CD4-positive, alpha-beta T cell treated with Interferon gamma for 1 hour (primary cell): ENCODE results near the gene TAS1R2.
"Not testable (repeated sequence)": the region's sequence is repeated elsewhere in the genome, so short reads cannot be mapped to it uniquely, and the experiment has no call there.

Source experiments
- DNase-seq: peaks from one replicate; pipeline ENCODE4 v3.0.0-alpha.2; 2020

Gene TAS1R2

DNA sequence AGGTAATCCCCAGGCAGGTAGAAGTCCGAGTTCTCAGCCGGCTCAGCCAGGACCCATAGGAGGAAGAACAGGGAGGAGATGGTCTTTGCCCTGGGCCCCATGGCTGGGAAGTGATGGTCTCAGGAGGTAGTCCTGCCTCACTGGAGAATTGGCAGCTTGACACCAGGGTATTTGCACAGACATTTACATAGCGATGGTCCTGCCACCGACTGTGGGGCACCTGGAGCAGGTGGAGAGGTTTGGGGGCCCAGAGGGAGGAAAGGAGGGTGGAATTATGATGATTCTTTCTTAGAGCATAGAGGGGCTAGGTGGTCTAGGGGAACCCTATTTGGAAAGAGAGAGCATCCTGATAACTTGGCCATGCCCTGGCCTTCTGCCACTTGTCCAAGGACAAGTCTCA is at the start of gene TAS1R2:
Gene TAS1R2 (minus strand): TSS at position 101 of the 400 bp plus-strand sequence. CDS start 0 bp downstream, at position 101.
- no peak for DNase-seq

DNA sequence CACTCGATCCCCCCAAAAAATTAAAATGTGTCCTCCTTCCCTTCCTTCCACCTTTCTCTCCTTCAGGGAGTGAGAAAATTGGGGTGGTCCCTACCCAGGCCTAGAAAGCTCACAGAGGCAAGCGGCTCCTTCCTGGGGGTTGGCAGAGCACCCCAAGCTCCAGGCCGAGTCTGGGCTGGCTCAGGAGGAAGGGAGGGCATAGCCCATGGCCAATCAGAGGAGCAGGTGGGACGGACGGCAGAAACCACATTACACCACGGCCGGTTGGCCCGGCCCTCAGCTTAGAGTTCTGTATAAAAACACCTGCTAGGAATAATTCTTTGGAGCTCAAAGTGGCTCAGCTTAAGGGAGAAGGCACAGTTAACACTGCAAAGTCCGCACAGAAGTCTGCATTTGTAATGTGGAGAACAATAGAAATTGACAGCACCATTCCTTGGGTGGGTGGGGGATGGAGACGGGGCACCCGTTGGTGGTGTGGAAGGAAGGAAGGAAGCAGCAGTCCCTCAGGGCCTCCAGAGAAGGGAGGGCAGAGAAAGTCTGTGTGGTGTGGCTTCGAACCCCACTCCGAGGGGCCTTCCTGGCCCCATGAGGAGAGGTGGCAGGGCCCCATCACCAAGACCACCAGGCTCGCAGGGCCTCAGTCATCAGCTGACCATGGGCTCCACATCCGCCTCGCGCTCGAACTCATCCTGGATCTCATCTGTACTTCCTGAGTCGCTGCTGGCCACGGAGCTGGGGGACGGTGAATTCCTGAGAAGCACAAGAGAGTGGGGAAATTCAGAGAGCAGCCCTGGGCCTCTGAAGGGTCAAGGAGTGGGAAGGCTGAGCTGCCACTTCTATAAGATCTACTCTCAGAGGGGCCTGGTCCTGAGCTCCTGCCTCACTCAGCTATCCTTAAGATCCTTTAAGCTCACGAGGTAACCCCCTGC is 48.7 kb upstream of the TAS1R2 start:
- peak; percentile 32 for DNase-seq

DNA sequence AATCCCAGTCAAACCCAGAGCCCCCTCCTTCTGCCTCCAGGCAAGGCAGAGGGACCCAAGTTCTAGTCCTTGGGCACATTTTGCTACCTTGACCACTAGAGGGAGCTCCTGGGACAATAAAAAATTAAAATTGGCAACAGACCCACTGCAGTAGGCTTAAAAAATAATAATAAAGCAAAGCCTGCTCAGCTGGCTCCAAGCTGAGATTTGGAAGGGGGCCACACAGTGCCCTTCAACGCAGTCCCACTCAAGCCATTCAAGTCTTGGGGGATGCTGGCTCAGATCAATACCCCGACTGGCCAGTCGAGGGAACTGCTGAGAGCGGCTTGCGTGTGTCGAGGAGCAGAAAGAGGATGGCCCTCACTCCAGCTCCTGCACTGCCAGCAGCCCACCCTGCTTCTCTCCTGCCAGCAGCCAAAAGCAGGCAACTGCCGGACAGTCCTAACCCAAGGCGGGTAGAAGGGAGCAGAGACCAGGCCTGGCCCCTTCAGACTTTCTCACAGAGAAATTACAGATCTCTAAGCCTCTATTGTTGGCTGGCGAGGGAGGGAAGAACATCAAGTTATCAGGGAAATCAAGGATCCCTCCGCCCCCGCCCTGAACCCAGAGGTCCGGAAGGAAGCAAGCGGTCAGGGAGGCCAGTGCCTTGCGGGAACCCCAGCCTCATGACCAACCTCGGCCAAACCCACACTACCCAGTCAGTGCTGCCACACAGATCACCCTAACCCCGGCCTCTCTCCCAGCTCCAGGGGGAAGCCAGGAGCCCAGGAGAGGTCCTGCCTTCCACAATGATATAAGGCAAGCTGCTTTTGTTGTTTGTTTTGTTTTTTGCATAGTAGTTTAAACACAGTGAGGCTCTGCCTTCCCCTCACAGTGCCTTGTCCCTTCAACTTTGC is 47.8 kb upstream of the TAS1R2 start:
- DNase-seq: peak; percentile 59

DNA sequence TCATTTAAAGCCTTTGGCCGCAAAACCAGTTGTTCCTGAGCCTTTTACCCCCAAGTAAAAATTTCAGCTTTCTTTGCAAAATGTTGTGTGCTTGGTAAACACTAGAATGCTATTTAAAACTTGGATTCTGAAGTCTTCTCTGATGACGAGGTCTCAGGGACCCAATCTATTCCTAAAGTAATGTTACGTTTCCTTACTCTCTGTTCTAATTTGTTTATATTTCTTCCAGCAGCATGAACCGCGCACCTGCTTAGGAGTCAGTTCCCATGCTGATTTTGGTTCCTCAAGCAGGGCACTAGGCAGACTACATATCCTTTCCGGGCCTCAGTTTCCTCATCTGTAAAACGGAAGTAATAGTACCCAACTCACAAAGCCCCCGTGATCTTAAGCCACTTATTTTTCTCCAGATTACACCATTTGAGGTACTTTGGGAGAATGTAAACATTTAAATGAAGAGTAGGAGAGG is 43.9 kb upstream of the TAS1R2 start:
- DNase-seq: no peak

DNA sequence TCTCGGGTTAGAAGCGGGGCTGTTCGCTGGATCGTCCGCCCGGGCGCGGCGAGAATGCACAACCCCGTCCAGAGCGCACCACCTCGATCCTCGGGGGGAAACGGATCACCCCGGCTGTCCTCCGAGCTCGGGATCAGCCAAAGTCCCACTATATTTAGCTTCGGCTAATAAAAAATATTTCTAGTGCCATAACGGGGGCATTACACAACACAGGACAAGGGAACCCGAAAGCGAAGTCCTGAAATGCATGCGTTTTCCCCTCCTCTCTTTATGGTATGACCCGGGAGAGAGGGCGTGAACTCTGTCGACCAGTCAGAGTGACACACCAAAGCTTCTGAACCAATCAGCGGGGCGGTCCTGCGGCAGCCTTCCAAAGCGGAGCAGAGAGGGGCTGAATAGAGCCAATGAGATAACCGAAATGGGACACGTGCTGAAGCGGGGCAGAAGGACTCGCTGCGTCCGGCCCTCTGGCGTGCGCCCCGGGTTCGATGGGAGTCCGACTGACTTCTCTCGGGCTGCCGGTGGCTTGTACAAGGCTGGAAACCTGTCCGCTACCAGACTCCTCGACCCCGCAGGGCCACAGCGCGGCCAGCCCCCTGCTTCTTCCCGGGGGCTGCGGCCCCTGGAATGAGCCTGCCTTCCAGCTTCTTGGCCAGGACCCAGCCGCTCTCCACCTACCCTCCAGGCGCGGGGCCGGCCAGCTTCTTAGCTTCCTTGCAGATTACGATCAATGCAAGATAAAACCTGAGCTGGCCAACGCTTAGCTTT is 43.2 kb upstream of the TAS1R2 start, which contains the start of gene ALDH4A1:
Gene ALDH4A1 (minus strand): TSS at position 33 of the 768 bp plus-strand sequence. CDS start 32 bp downstream, at position 1.
- peak; percentile 95 for DNase-seq

DNA sequence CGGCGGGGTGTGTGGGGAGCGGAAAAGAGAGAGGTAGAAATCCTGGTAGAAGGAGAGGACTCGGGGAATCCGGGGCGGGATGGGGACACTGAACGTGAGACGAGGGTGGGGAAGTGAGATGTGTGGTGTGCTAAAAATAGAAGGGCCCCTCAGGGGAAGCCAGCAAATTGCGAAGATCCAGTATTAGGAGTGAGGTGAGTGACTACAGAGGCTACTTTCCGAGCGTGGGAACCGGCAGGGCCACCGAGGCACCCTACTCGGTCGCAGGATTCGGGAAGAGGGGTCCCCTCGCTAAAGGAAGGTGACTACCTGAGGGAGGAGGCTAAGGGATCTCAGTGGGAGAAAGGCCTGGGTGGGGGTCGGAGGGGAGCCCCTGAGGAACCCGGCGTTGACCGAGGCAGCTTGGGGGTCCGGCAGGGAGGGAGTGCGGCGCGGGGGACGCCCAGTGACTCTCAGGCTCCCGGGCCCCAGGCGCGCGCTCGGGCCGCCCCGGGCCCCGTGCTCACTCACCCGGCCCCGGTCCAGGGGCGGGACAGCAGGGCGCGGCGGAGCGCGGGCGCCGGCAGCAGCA is 42.6 kb upstream of the TAS1R2 start:
- no peak for DNase-seq

DNA sequence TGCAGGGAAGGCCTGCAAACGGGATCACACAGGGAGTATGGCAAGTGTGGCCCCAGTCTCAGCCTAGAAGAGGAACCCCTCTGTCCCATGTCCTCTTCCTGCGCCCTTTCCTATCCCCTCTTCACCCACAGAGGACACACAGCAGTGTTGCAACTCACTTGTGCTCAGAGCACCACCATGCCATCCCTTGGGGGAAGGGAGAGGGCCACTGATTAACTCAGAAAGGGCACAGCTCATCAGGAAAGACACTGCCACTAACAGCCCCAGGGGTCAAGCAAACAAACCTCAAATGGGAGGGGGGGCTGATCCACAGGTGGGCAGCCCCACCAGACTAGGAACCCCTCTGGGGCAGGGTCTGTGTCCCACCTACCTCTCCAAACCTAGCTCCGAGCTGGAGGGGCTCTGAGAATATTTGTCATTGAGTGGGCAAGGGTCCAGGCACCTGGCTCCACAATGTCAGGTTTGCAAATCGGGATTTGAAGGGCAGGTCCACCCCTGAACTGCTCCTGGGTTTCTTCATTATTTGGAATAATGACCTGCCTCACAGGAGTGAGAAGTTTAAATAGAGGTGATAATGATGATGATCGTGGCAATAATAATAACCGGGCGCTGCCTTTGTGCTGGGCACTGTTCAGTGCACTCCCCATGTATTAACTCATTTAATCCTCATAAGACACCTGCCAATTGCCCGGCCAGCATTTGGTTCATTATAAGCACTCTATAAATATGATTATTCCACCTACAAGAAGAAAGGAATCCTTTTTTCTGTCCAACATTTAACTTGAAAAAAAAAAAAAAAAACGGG is 41.9 kb upstream of the TAS1R2 start:
- no peak for DNase-seq

DNA sequence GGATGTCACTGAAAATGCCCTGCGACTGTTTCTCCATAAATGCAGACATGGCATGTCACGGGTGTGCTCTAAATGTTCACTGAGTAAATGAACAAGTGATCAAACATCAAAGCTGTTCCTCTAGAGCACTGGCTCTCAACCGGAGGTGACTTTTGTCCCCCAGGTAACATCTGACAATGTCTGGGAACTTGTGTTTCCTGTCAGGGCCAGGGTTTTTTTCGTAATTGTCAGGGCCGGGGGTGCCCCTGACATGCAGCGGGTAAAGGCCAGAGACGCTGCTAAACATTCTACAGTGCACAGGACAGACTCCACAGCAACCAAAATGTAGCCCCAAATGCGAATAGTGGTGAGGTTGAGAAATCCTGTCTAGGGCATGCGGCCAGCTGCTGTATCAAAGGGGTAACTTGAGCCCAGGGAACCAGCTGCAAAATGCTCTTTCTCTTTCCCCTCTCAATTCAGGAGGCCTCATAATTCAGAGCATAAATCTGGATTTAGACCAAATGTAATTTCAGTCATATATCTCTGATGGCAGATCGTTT is 40.9 kb upstream of the TAS1R2 start:
- no peak for DNase-seq

DNA sequence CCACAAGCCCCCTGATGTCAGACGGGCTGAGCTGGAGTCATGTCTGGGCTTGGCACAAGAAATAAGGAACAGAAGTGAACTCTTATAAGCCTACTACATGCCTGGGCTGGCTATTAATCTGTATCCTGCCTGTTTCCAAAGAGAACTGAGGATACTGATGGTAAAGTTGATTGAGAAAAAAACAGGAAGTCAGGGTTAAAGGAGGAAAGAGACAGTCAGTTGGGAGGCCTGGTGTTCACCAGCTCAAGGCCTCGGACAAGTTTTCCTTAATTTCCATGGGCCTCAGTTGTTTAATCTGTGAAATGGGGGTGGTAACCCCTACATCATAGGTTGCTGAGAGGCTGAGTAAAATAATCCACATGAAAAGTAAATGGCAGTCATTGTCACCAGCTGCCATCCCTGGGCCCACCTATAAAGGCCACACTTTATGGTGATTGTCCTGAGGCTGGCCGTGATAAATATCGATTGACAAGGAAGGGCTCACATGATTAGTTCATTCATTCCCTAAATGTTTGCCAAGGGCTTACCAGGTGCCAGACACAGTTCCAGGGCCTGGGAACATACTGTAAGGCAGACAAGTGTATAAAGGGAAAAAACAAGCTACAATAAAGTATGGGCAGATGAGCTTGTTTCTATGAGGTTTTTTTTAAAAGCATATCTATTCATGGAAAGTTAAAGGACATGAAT is 40.0 kb upstream of the TAS1R2 start:
- no peak for DNase-seq

DNA sequence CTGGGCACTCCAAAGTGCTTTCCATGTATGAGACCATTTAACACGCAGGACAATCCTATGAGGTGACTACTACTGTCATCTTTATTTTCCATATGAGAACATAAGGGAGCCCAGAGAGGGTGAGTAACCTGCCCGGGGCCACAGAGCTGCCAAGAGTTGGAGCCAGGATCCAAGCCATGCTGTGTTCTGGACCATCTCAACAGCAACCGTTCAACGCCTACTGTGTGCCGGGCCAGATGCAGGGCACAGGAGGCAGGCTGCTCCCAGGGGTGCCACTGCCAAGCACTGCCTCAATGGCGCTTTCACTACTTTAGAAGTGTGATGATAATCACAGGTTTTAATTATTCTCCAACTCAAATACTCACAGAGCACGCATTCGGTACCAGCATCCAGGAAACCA is 39.1 kb upstream of the TAS1R2 start:
- no peak for DNase-seq

DNA sequence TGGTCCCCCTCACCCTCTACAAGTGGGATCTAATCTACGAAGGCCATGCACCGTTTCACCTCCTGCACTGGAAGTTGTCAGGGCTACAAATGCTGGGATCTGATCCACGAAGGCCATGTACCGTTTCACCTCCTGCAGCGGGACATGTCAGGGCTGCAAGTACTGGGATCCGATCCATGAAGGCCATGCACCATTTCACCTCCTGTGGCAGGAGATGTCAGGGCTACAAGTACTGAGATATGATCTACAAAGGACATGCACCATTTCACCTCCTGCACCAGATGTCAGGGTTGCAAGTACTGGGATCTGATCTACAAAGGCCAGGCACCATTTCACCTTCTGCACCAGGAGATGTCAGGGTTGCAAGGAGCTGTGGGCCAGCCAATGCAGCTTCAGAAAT is 35.9 kb upstream of the TAS1R2 start:
- DNase-seq: no peak

DNA sequence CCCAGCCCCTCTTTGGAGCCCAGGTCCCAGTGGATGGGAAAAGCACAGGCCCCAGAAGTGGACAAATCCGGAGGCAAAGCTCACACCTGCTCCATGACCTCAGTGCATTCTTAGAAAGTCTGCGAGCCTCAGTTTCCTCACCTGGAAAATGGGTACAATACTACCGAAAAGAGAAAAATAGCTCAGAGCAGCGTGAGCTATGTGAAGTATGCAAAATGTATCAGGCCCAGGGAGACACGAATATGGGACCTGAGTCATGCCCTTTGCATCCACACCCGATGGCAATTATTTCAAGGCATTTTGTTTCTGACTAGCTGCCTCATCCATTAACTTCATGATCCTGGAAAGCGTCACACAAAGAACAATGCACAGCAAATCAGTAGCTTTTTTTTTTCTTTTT is 33.7 kb upstream of the TAS1R2 start:
- DNase-seq: no peak

DNA sequence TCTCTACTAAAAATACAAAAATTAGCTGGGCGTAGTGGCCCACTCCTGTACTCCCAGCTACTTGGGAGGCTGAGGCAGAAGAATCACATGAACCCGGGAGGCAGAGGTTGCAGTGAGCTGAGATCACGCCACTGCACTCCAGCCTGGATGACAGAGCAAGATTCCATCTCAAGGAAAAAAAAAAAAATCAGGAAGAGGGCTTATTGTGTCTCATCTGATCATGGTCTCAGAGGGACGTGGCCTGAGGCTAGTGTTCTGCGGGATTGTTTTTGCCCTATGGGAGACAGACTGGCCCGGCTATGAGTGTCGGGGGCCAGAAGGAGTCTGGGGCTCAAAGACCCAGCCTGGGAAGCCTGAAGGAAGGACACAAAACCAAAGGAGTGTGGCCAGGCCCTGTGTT is 32.4 kb upstream of the TAS1R2 start:
- not testable (repeated sequence) for DNase-seq

DNA sequence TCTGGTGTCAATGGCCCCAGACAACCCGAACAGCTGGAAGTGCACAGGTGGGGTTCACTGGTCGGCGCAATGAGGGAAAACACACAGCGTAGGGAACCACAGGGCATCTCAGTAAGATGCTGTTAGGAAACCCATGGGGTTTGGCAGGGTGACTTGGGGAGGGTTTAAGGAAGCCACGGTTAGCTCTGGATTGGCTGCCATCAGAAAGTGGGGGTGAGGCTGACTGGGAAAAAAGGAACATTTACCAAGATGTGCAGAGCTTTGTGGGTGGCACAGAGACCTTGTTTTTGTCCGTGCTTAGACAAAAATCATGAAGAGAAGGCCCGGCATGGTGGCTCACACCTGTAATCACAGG is 31.9 kb upstream of the TAS1R2 start:
- no peak for DNase-seq

DNA sequence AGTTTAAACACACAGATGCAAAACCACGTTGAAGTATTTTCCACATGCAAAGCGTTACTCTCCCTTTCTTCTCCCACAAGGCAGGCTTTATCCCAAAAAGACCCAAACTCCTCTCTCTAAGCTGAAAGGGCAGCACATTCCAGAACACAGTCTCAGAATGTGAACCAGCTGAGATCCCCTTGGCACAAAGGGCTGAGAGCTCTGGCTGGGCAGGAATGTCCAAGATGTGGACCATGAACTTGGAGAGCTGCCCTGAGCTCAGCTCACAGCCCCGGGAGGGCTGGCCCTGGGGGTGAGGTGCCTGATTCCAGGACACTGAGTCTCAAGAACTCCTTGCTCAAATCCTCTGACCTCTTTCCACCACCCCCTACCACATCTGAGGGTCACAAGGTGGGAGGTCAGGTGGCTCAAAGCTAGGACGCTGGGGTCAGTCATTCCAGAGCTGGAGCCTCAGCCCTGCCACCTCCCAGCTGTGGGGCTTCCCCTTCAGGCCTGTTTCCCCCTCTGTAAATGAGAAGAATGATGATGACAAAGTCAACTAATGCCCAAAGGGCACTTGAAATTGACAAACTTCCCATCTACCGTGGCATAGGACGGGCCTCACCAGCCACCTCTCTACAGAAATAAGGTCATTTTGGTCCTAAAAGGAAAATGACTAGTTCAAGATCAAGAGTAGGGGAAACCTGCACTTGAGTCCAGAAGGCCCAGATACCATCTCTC is 31.4 kb upstream of the TAS1R2 start:
- no peak for DNase-seq

DNA sequence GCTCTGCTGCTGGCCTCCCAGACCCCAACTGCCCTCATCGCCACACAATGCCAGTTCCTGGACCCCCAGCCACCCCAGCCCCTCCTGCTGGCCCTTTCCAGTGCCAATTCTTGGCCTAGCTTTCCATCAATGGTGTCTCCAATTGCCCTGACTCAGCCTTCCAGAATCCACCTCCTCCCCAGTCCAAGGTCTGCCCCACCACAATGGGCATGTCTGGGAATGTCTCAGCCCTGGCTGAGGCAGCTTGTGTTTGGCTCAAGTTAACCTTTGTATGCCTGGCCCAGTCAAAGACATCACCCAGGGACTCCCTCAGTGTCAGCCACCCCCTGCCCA is 26.5 kb upstream of the TAS1R2 start:
- no peak for DNase-seq

DNA sequence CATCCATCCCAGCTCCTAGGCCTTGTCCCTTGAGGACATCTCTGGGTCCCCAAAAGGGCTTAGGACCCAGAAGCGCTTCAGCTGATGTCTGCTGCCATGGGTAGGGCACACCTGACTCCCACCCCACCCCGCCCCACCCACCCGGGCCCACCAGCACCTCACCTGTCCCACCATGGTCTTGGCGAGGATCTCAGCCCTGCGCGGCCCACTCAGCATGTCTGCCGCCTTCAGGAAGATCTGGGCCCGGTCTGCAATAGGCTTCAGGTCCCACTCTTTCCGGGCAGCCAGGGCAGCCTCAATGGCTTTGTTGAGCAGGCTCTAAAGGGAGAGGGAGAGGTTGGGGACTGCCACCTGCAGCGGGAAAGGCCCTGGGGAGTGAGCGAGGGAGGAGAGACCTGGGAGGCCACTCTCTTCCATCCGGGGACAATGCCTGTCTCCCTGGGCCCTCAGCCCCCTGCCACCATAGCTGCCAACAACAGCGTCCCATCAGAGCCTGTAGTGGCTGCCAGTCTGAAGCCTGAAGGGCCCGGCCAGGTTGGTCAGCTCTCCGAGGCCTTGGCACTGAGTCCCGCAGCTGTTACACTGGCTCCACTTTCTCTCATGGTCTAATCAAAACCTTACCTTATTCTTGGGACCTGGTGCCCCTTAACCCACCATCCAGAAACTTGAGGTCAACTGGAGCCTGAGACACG is 26.0 kb upstream of the TAS1R2 start:
- no peak for DNase-seq

DNA sequence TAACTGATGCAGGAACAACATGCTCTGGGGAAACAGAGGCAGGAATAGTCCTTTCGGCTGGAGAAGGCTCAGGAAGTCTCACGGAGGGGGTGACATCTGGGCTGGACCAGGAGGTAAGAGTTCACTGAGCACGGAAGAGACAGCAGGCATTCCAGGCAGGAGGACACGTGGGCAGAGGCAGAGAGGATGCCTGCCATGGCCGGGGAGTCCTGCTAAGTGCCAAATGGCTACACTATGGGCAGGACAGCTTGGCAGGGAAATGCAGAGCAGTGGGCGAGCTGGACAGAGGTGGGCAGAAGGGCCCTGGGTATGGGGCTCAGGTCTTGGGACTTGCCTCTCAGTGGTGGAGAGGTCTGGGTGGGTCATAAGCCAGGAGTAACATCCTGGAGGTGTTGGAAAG is 25.3 kb upstream of the TAS1R2 start:
- DNase-seq: no peak

DNA sequence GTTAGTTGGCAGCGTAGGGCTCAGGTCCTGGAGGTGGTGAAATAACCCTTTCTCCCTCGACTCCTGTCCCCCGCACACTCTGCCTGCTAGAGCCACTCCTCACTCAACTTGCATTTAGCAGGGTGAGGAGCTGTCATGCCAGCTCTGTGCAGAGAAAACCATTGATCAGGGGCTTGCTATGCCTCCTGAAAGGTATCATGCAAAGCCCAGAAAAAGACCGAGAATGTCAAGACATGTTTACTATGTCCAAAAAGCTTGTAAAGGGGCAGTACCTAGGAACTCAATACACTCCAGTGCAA is 24.9 kb upstream of the TAS1R2 start:
- no peak for DNase-seq
